ENCODE data around the gene OR52B2.
A peak's percentile ranks its signal among the peaks of the same experiment; 100 is the strongest.
"Not testable (repeated sequence)": the region's sequence is repeated elsewhere in the genome, so short reads cannot be mapped to it uniquely, and the experiment has no call there.

OR52B2 gene

GRCh38 chr11:6152126-6152525, 18.0 kb downstream of the OR52B2 start:
- DNase-seq (ENCODE audit: low read depth): no peak

DNA sequence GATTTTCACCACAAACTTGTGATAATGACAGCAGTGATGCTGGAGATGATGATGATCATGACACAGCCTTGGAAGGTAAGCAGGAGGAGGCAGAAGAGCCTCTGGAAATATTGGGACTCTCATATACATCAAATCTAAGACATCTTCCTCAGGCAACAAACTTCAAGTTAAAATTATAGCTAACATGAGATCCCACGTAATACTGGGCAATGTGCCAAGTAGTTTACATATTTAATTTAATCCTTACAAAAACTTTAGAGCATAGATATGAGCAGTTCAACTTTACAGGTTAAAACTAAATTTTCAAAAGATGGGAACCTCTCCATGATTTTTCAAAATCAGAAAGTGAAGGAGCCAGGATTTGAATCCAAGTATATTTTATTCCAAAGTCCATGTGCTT, 19.0 kb downstream of the OR52B2 start:
- no peak for DNase-seq (ENCODE audit: low read depth)

GRCh38 chr11:6143737-6144136, 26.4 kb downstream of the OR52B2 start:
- not testable (repeated sequence) for DNase-seq (ENCODE audit: low read depth)

- no peak for DNase-seq (ENCODE audit: low read depth)
Observed at GRCh38 chr11:6142936-6143335, 27.2 kb downstream of the OR52B2 start.

DNA sequence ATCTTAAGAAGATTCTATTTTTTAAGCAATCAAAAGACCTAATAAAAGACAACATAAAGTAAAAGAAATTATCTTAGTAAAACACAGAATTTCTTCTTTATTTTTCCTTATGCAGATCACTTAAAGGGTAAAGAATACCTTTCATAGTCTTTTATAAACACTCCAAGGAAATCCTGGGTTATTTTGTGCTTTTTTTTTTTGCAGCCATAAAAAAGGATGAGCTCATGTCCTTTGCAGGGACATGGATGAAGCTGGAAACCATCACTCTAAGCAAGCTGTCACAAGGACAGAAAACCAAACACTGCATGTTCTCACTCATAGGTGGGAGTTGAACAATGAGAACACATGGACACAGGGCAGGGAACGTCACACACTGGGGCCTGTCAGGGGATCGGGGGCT, 34.2 kb downstream of the OR52B2 start:
- not testable (repeated sequence) for DNase-seq (ENCODE audit: low read depth)

- no peak for DNase-seq (ENCODE audit: low read depth)
Observed at GRCh38 chr11:6132431-6132830, 37.7 kb downstream of the OR52B2 start.

GRCh38 chr11:6129635-6130034, 40.5 kb downstream of the OR52B2 start:
- DNase-seq (ENCODE audit: low read depth): no peak

DNA sequence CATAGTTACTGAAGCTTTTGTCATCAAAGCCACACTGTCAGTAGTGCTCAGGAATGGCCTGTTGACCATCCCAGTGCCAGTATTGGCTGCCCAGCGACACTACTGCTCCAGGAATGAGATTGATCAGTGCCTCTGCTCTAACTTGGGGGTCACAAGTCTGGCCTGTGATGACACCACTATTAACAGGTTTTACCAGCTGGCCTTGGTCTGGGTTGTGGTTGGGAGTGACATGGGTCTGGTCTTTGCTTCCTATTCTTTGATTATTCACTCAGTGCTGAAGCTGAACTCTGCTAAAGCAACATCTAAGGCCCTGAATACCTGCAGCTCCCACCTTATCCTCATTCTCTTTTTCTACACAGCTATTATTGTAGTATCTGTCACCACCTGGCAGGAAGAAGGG, 41.1 kb downstream of the OR52B2 start:
- no peak for DNase-seq (ENCODE audit: low read depth)

DNA sequence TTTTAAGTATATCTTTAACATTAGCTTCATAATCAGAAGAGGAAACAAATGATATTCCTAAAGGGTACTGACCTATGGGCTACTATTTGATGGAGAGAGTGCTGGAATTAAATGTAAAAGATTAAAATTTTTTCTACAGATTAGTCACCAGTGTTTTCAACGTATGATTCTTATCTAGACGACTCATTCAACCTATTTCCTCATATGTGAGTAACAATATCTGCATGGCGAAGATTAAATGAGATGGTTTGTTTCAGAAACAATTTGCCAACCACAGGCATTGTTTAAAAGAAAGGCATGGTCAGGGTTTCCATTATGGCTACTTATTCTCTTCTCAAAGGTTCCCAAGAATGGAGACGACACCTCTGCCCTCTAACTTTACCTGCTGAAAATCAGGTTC, 42.2 kb downstream of the OR52B2 start:
- peak; percentile 46 for DNase-seq (ENCODE audit: low read depth)

DNA sequence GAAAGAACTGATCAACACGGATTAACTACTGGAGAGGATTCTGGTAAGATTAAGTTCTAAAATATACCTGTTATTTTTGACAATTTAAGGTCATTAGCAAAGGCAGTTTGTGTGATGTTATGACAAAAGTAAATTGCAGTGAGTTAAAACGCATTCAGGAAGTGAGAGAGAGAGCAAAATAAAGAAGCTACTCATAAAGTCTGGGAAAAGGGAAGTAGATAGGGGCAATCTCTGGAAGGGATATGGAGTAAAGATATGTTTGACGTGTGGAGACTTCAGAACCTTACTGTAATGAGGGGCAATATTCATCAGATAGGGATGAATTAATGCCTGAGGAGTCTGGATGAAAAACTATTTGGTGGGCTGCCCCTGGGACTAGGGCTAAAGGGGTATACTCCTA, 45.9 kb downstream of the OR52B2 start:
- DNase-seq (ENCODE audit: low read depth): no peak
